HCT116 (cell line): Measurements from ENCODE around the gene H6PD. TPM values are rescaled to one million over a fixed set of nuclear protein-coding genes. Genes with fewer than 3 reads are reported as not detected.

Experiments used
- ATAC-seq: fragments of 200-7000 bp; cut with Tn5 transposase; 2 replicates; pipeline ENCODE4 v1.9.1; 2020; ENCODE audit warnings: mild to moderate bottlenecking, moderate library complexity
- BruUV-seq: library from RNA; stranded (reverse); fragments of 400-500 nt; replicated peaks from 2 replicates; lab custom pipeline; 2021; lab: Mats Ljungman, UMichigan
- CTCF ChIA-PET: fragments of 300-600 bp; sonication (Branson Sonifier 250); formaldehyde crosslinking; loops from one replicate; lab custom pipeline; 2021; ENCODE audit warnings: antibody characterized with exemption; lab: Charles Lee
- POLR2A ChIA-PET: fragments of 300-600, 350-600 bp; sonication (Branson Sonifier 250); formaldehyde crosslinking; loops from one replicate; lab custom pipeline; 2021; ENCODE audit warnings: antibody characterized with exemption; lab: Charles Lee
- RAD21 ChIA-PET, 2 experiments: fragments of 300-600 bp; sonication (Branson Sonifier 250); formaldehyde crosslinking; loops; one replicate each; lab custom pipeline; 2023; ENCODE audit warnings: low total read pairs in 2 of 2; ENCODE audit not compliant: uncharacterized antibody in 2 of 2, unreplicated experiment in 2 of 2, low non-redundant PET in 1 of 2; lab: Charles Lee
- DNase-seq: peaks from one replicate; pipeline ENCODE4 v3.0.0-alpha.2; 2010; ENCODE audit warnings: low read depth, low spot score
- H2AFZ ChIP-seq: fragments of 200-600 bp; shearing (Covaris generic), sonication (generic); 2 replicates; pipeline ENCODE4 v1.6.1; 2017; ENCODE audit warnings: low read depth, mixed run types, mixed read lengths, antibody characterized with exemption, low read length; ENCODE audit not compliant: poor library complexity, severe bottlenecking
- H3K27ac ChIP-seq: 2 replicates; pipeline ENCODE4 v1.5.1; 2012; ENCODE audit warnings: low read depth, low read length
- H3K27me3 ChIP-seq: fragments of 200-600 bp; sonication (generic); 2 replicates; pipeline ENCODE4 v1.6.1; 2016; ENCODE audit warnings: mixed run types, low read length, mixed read lengths; ENCODE audit not compliant: insufficient read depth
- H3K36me3 ChIP-seq, 2 experiments: fragments of 200-500 bp in 1 of 2; fragments of 200-600 bp in 1 of 2; sonication (Bioruptor generic) in 1 of 2; sonication (generic) in 1 of 2; 2 replicates each; pipeline versions ENCODE4 v1.5.1 to v1.6.1; 2014 to 2016; ENCODE audit warnings: low read length in 2 of 2, inconsistent platforms in 1 of 2, mixed read lengths in 1 of 2, mixed run types in 1 of 2; ENCODE audit not compliant: insufficient read depth in 2 of 2, control insufficient read depth in 1 of 2
- H3K4me1 ChIP-seq, 2 experiments: fragments of 200-600 bp in 1 of 2; sonication (generic) in 1 of 2; 2 replicates each; pipeline versions ENCODE4 v1.5.1 to v1.6.1; 2012 to 2017; ENCODE audit warnings: low read length in 2 of 2, inconsistent platforms in 1 of 2, mild to moderate bottlenecking in 1 of 2, mixed read lengths in 1 of 2, mixed run types in 1 of 2, moderate library complexity in 1 of 2; ENCODE audit not compliant: insufficient read depth in 2 of 2, control insufficient read depth in 1 of 2
- H3K4me2 ChIP-seq: fragments of 200-600 bp; sonication (generic); 2 replicates; pipeline ENCODE4 v1.6.1; 2017; ENCODE audit warnings: mixed run types, low read length, mixed read lengths
- H3K4me3 ChIP-seq, 2 experiments: fragments of 200-600 bp in 1 of 2; sonication (generic) in 1 of 2; replicated peaks in 1 of 2; 2 replicates each; pipeline ENCODE4 v1.5.1; 2011 to 2016; ENCODE audit warnings: low read length in 2 of 2, control low read depth in 1 of 2, low read depth in 1 of 2, mild to moderate bottlenecking in 1 of 2, mixed read lengths in 1 of 2, mixed run types in 1 of 2
- H3K79me2 ChIP-seq: fragments of 200-600 bp; sonication (generic); 2 replicates; pipeline ENCODE4 v1.6.1; 2017; ENCODE audit warnings: mild to moderate bottlenecking, mixed run types, low read length, moderate library complexity, mixed read lengths; ENCODE audit not compliant: insufficient read depth
- H3K9ac ChIP-seq: fragments of 200-600 bp; sonication (generic); 2 replicates; pipeline ENCODE4 v1.6.1; 2016; ENCODE audit warnings: low read length, mixed read lengths
- H3K9me2 ChIP-seq: fragments of 200-600 bp; sonication (generic), shearing (Covaris generic); 2 replicates; pipeline ENCODE4 v1.6.1; 2017; ENCODE audit warnings: mixed run types, mild to moderate bottlenecking, moderate library complexity; ENCODE audit not compliant: insufficient read depth
- H3K9me3 ChIP-seq, 2 experiments: fragments of 200-500 bp in 1 of 2; fragments of 200-600 bp in 1 of 2; sonication (Bioruptor generic) in 1 of 2; sonication (generic) in 1 of 2; 2 replicates each; pipeline ENCODE4 v1.6.1; 2014 to 2017; ENCODE audit warnings: low read length in 2 of 2, mixed read lengths in 2 of 2, inconsistent platforms in 1 of 2, low read depth in 1 of 2, mild to moderate bottlenecking in 1 of 2, mixed run types in 1 of 2, moderate library complexity in 1 of 2; ENCODE audit not compliant: control insufficient read depth in 1 of 2, insufficient read depth in 1 of 2
- H4K20me1 ChIP-seq: fragments of 200-600 bp; sonication (generic), shearing (Covaris generic); 2 replicates; pipeline ENCODE4 v1.6.1; 2017; ENCODE audit warnings: mixed run types, mild to moderate bottlenecking, moderate library complexity; ENCODE audit not compliant: insufficient read depth
- EGR1 ChIP-seq: IDR thresholded peaks from 2 replicates; pipeline ENCODE4 v1.6.1; 2012; ENCODE audit warnings: low read depth
- ELF1 ChIP-seq: IDR thresholded peaks from 2 replicates; pipeline ENCODE4 v1.6.1; 2012; ENCODE audit warnings: low read depth, borderline replicate concordance
- EZH2 ChIP-seq: fragments of 200-600 bp; sonication (generic); IDR thresholded peaks from 2 replicates; pipeline ENCODE4 v1.6.1; 2017; ENCODE audit warnings: antibody characterized with exemption, mixed run types
- FOSL1 ChIP-seq: IDR thresholded peaks from 2 replicates; pipeline ENCODE4 v1.6.1; 2012; ENCODE audit warnings: low read depth
- RAD21 ChIP-seq: IDR thresholded peaks from 2 replicates; pipeline ENCODE4 v1.6.1; 2012; ENCODE audit warnings: low read depth, mild to moderate bottlenecking
- SIN3A ChIP-seq: IDR thresholded peaks from 2 replicates; pipeline ENCODE4 v1.6.1; 2012; ENCODE audit warnings: low read depth
- SRF ChIP-seq: IDR thresholded peaks from 2 replicates; pipeline ENCODE4 v1.6.1; 2012; ENCODE audit warnings: low read depth
- YY1 ChIP-seq: IDR thresholded peaks from 2 replicates; pipeline ENCODE4 v1.6.1; 2011; ENCODE audit warnings: low read length, low read depth, moderate library complexity, mild to moderate bottlenecking; ENCODE audit not compliant: insufficient replicate concordance; ENCODE audit errors: extremely low read depth
- ZFX ChIP-seq: fragments of 450-650 bp; IDR thresholded peaks from 2 replicates; pipeline ENCODE4 v1.6.1; 2017
- ZNF274 ChIP-seq: fragments of 200-500 bp; sonication (Bioruptor generic); IDR thresholded peaks from 2 replicates; pipeline ENCODE4 v1.6.1; 2014; ENCODE audit warnings: mild to moderate bottlenecking, low read depth, low read length, inconsistent platforms
- intact Hi-C: fragments of 100-400 bp; cut with micrococcal nuclease; formaldehyde crosslinking; loops from 2 replicates; pipeline ENCODE4 v1.10.0; 2022
- total RNA-seq: library from RNA; stranded (reverse); gene quantifications from one replicate; pipeline ENCODE4 v1.2.1, GENCODE V29; 2021; ENCODE audit not compliant: unreplicated experiment
- TF ChIP-seq, protein P1 (sequence below): IDR thresholded peaks from 2 replicates; pipeline ENCODE4 v1.6.1; 2011; ENCODE audit warnings: mild to moderate bottlenecking, low read length, moderate library complexity; ENCODE audit not compliant: insufficient replicate concordance; ENCODE audit errors: extremely low read depth
- TF ChIP-seq, protein P2 (sequence below): IDR thresholded peaks from 2 replicates; pipeline ENCODE4 v1.6.1; 2012
- TF ChIP-seq, protein P3 (sequence below): IDR thresholded peaks from 2 replicates; pipeline ENCODE4 v1.6.1; 2012; ENCODE audit warnings: low read depth

Gene H6PD
- total RNA-seq, 1 experiment from 2014 or later, result 16.2 TPM

DNA sequence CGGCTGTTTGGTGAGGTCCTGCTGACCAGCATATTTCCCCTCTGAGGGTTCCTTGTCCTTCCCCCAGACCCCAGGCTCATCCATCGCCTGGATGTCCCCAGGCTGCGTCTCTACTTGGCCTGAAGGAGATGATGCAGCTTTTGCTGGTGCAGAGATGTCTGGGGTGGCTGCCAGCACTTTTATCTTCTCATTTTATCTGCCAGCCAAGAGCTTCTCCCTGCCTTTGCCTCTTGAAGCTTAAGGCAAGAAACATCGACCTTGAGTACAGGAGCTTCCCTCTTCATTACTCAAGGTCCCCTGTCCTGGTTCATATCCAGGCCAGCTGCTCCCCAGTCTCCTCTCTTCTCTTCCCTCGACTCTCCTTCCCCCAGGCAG, 9.2 kb upstream of the H6PD start:
- no peaks in the 10 kb centered on the region for H4K20me1 ChIP-seq
- ATAC-seq (no peak), DNase-seq (no peak)
- no peaks in the 10 kb centered on the region for H3K9me3 ChIP-seq
- H3K27ac ChIP-seq, result no peak overlapping the region
- no peak overlapping the region for H3K9ac ChIP-seq
- ChIA-PET CTCF (no interaction called here), RAD21 (no interaction called here), POLR2A (no interaction called here)
- no peak overlapping the region for H3K4me3 ChIP-seq
- intact Hi-C loops, result no loop called here
- no peaks in the 10 kb centered on the region for H3K36me3 ChIP-seq
- H2AFZ ChIP-seq, result no peak overlapping the region
- H3K4me2 ChIP-seq, result no peak overlapping the region
- H3K4me1 ChIP-seq, result peaks cover 0 to 7% of the 10 kb centered on the region in 2 experiments; a peak in 2 of 4 replicates
- no peaks in the 10 kb centered on the region for H3K9me2 ChIP-seq
- BruUV-seq, result no TSS peak
- no peaks in the 10 kb centered on the region for H3K79me2 ChIP-seq
- TF ChIP-seq ZNF274 (no peak), EZH2 (no peak), EGR1 (no peak)
- no peaks in the 10 kb centered on the region for H3K27me3 ChIP-seq

DNA sequence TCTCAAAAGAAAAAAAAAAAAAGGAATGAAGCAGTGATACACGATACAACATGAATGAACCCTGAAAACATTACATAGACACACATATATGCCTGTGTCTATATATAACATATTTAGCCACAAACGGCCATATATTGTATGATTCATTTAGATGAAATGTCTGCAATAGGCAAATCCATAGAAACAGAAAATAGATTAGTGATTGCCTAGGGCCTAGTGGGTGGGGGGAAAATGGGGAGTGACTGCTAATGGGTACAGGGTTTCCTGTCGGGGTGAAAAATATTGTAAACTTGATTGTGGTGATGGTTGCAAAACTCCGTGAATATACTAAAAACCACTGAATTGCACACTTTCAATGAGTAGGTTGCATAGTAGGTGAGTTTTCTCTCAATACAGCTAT, 6.0 kb upstream of the H6PD start:
- Histone ChIP-seq H3K9ac (no peak overlapping the region), H3K36me3 (no peaks in the 10 kb centered on the region), H3K79me2 (no peaks in the 10 kb centered on the region), H3K4me1 (peaks cover 0 to 15% of the 10 kb centered on the region in 2 experiments; a peak in 2 of 4 replicates), H3K9me3 (no peaks in the 10 kb centered on the region), H3K9me2 (no peaks in the 10 kb centered on the region), H3K27ac (no peak overlapping the region), H3K4me3 (no peak overlapping the region), H4K20me1 (no peaks in the 10 kb centered on the region), H3K27me3 (no peaks in the 10 kb centered on the region), H2AFZ (no peak overlapping the region), H3K4me2 (no peak overlapping the region)
- POLR2A ChIA-PET, result no interaction called here
- CTCF ChIA-PET, result no interaction called here
- RAD21 ChIA-PET, result no interaction called here
- DNase-seq, result no peak
- intact Hi-C loops, result no loop called here
- no peak for ATAC-seq
- TF ChIP-seq, protein P1, sequence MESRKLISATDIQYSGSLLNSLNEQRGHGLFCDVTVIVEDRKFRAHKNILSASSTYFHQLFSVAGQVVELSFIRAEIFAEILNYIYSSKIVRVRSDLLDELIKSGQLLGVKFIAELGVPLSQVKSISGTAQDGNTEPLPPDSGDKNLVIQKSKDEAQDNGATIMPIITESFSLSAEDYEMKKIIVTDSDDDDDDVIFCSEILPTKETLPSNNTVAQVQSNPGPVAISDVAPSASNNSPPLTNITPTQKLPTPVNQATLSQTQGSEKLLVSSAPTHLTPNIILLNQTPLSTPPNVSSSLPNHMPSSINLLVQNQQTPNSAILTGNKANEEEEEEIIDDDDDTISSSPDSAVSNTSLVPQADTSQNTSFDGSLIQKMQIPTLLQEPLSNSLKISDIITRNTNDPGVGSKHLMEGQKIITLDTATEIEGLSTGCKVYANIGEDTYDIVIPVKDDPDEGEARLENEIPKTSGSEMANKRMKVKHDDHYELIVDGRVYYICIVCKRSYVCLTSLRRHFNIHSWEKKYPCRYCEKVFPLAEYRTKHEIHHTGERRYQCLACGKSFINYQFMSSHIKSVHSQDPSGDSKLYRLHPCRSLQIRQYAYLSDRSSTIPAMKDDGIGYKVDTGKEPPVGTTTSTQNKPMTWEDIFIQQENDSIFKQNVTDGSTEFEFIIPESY, result no peak
- TF ChIP-seq ELF1, result no peak
- TF ChIP-seq FOSL1, result no peak
- no peak for TF ChIP-seq SRF
- TF ChIP-seq SIN3A, result no peak
- no peak for TF ChIP-seq RAD21
- TF ChIP-seq ZFX, result no peak
- TF ChIP-seq, protein P2, sequence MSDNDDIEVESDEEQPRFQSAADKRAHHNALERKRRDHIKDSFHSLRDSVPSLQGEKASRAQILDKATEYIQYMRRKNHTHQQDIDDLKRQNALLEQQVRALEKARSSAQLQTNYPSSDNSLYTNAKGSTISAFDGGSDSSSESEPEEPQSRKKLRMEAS, result no peak
- TF ChIP-seq, protein P3, sequence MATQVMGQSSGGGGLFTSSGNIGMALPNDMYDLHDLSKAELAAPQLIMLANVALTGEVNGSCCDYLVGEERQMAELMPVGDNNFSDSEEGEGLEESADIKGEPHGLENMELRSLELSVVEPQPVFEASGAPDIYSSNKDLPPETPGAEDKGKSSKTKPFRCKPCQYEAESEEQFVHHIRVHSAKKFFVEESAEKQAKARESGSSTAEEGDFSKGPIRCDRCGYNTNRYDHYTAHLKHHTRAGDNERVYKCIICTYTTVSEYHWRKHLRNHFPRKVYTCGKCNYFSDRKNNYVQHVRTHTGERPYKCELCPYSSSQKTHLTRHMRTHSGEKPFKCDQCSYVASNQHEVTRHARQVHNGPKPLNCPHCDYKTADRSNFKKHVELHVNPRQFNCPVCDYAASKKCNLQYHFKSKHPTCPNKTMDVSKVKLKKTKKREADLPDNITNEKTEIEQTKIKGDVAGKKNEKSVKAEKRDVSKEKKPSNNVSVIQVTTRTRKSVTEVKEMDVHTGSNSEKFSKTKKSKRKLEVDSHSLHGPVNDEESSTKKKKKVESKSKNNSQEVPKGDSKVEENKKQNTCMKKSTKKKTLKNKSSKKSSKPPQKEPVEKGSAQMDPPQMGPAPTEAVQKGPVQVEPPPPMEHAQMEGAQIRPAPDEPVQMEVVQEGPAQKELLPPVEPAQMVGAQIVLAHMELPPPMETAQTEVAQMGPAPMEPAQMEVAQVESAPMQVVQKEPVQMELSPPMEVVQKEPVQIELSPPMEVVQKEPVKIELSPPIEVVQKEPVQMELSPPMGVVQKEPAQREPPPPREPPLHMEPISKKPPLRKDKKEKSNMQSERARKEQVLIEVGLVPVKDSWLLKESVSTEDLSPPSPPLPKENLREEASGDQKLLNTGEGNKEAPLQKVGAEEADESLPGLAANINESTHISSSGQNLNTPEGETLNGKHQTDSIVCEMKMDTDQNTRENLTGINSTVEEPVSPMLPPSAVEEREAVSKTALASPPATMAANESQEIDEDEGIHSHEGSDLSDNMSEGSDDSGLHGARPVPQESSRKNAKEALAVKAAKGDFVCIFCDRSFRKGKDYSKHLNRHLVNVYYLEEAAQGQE, result no peak
- TF ChIP-seq ZNF274, result no peak
- TF ChIP-seq YY1, result no peak
- no TSS peak for BruUV-seq
